Osteoblast (primary cell): ENCODE results near the gene SRRM2. TPM values are rescaled to one million over a fixed set of nuclear protein-coding genes. Genes with fewer than 3 reads are reported as not detected.

Source experiments
- DNase-seq: peaks from one replicate; pipeline ENCODE4 v3.0.0; 2011; ENCODE audit warnings: low spot score, mixed read lengths; ENCODE audit not compliant: insufficient read length; ENCODE audit errors: missing footprints
- H2AFZ ChIP-seq: 2 replicates; pipeline ENCODE4 v1.6.0; 2011; ENCODE audit warnings: mild to moderate bottlenecking, low read length
- H3K27ac ChIP-seq: 2 replicates; pipeline ENCODE4 v1.5.1; 2011; ENCODE audit warnings: mild to moderate bottlenecking, low read depth, low read length, moderate library complexity
- H3K27me3 ChIP-seq: 2 replicates; pipeline ENCODE4 v1.6.0; 2012; ENCODE audit warnings: mild to moderate bottlenecking, control low read depth, inconsistent platforms, low read length, moderate library complexity; ENCODE audit not compliant: insufficient read depth
- H3K36me3 ChIP-seq: 2 replicates; pipeline ENCODE4 v1.5.1; 2011; ENCODE audit warnings: mild to moderate bottlenecking, low read length, control low read depth, moderate library complexity; ENCODE audit not compliant: insufficient read depth
- H3K4me1 ChIP-seq: 2 replicates; pipeline ENCODE4 v1.5.1; 2011; ENCODE audit warnings: mild to moderate bottlenecking, low read length, control low read depth, moderate library complexity; ENCODE audit not compliant: insufficient read depth
- H3K4me2 ChIP-seq: 2 replicates; pipeline ENCODE4 v1.6.0; 2011; ENCODE audit warnings: mild to moderate bottlenecking, low read length; ENCODE audit not compliant: insufficient read depth
- H3K4me3 ChIP-seq: fragments of 200-600 bp; sonication (generic); 3 replicates; pipeline ENCODE4 v1.5.1; 2012; ENCODE audit warnings: mild to moderate bottlenecking, low read length, inconsistent platforms; ENCODE audit not compliant: insufficient read depth
- H3K79me2 ChIP-seq: 2 replicates; pipeline ENCODE4 v1.6.0; 2012; ENCODE audit warnings: mild to moderate bottlenecking, low read length, control low read depth, inconsistent platforms; ENCODE audit not compliant: insufficient read depth
- H3K9me3 ChIP-seq: 2 replicates; pipeline ENCODE4 v1.5.1; 2011; ENCODE audit warnings: low read depth, low read length, control low read depth
- H4K20me1 ChIP-seq: 2 replicates; pipeline ENCODE4 v1.6.0; 2012; ENCODE audit warnings: mild to moderate bottlenecking, low read length, control low read depth; ENCODE audit not compliant: insufficient read depth
- total RNA-seq: library from RNA; depleted of rRNA; stranded (reverse); fragments of >200 nt; gene quantifications from 2 replicates; pipeline ENCODE4 v1.2.3, GENCODE V29; 2012
- TF ChIP-seq, protein P1 (sequence below): IDR thresholded peaks from 2 replicates; pipeline ENCODE4 v1.5.1; 2011; ENCODE audit warnings: mild to moderate bottlenecking, low read depth, low read length, moderate library complexity; ENCODE audit errors: extremely low read depth

The SRRM2 gene
- 56.8 and 62.2 TPM in 2 replicates for total RNA-seq

GRCh38 chr16:2752035-2752849 is at the start of gene SRRM2:
SRRM2 (plus strand) TSS chr16:2752638; CDS start chr16:2756365, 3,727 bp downstream.
- Histone ChIP-seq H3K4me1 (peaks cover 25% of the 10 kb centered on the region), H3K27me3 (no peaks in the 10 kb centered on the region), H3K79me2 (peaks cover 52% of the 10 kb centered on the region), H3K4me3 (peak within 1 kb of the TSS; percentile 87), H2AFZ (peak within 1 kb of the TSS; percentile 100), H3K9me3 (no peaks in the 10 kb centered on the region), H3K36me3 (peaks cover 6% of the 10 kb centered on the region), H4K20me1 (peaks cover 42% of the 10 kb centered on the region), H3K27ac (peak within 1 kb of the TSS; percentile 100), H3K4me2 (peak within 1 kb of the TSS; percentile 97)
- TF ChIP-seq, protein P1, sequence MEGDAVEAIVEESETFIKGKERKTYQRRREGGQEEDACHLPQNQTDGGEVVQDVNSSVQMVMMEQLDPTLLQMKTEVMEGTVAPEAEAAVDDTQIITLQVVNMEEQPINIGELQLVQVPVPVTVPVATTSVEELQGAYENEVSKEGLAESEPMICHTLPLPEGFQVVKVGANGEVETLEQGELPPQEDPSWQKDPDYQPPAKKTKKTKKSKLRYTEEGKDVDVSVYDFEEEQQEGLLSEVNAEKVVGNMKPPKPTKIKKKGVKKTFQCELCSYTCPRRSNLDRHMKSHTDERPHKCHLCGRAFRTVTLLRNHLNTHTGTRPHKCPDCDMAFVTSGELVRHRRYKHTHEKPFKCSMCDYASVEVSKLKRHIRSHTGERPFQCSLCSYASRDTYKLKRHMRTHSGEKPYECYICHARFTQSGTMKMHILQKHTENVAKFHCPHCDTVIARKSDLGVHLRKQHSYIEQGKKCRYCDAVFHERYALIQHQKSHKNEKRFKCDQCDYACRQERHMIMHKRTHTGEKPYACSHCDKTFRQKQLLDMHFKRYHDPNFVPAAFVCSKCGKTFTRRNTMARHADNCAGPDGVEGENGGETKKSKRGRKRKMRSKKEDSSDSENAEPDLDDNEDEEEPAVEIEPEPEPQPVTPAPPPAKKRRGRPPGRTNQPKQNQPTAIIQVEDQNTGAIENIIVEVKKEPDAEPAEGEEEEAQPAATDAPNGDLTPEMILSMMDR, result no peak
- DNase-seq, result peak; percentile 100

- H3K36me3 ChIP-seq, result peaks cover 42% of the 10 kb centered on the region
- H3K9me3 ChIP-seq, result no peaks in the 10 kb centered on the region
- DNase-seq, result peak; percentile 83
- no peaks in the 10 kb centered on the region for H3K4me1 ChIP-seq
- no peaks in the 10 kb centered on the region for H3K27me3 ChIP-seq
- peaks cover 59% of the 10 kb centered on the region for H3K79me2 ChIP-seq
- no peak overlapping the region for H3K27ac ChIP-seq
- H2AFZ ChIP-seq, result no peak overlapping the region
- no peak overlapping the region for H3K4me2 ChIP-seq
- no peak overlapping the region for H3K4me3 ChIP-seq
- H4K20me1 ChIP-seq, result peaks cover 41% of the 10 kb centered on the region
- TF ChIP-seq, protein P1, result no peak
These were observed 49.3 kb upstream of the SRRM2 start for GRCh38 chr16:2702871-2703745.

DNA sequence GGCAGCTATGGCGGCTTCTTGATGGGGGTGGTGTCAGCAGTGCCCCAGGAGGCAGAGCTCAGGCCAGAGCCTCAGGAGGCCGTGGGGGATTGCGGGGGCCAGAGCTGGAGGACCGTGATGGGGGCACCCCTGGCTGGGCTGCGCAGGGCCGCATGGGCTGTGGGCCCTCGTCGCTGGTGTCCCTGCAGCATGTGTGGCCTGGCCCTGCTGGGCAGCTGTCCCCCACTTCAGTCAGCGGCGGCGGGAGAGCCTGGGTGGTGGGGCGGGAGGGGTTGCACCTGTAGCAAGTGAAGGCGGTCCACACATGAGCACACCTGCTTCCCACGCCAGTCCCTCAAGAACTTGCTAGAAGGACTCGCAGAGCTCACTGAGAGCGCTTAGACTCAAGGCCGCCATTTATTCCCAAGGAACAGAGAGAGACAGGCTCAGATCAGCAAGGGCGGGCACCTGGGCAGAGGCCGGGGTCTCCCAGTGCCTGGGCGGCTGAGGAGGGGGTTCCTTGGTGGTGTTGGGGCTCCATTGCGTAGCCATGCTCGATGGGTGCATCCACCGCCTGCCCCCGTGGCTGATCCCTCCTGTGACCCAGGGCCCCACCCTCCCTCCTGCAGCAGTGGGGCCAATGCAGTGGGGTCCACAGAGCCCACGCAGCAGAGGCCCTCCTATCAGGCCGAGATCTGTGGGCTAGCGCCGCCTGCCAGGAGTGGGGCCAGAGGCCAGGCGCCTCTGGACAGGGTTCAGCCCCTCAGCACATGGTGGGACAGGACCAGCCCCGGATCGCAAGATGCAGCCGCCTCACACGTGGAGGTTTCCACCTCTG is 48.1 kb upstream of the SRRM2 start:
- Histone ChIP-seq H3K27ac (no peak overlapping the region), H3K4me3 (no peak overlapping the region), H3K36me3 (peaks cover 49% of the 10 kb centered on the region), H3K79me2 (peaks cover 48% of the 10 kb centered on the region), H4K20me1 (peaks cover 32% of the 10 kb centered on the region), H2AFZ (no peak overlapping the region), H3K4me1 (no peaks in the 10 kb centered on the region), H3K4me2 (no peak overlapping the region), H3K27me3 (no peaks in the 10 kb centered on the region), H3K9me3 (no peaks in the 10 kb centered on the region)
- TF ChIP-seq, protein P1, result no peak
- DNase-seq, result peak; percentile 63
